Breast epithelium (tissue), 3 donors: ENCODE measurements around the gene VPS35L.
A peak's percentile ranks its signal among the peaks of the same experiment; 100 is the strongest.

Source experiments
- POLR2A ChIP-seq: fragments of 450-650 bp; IDR thresholded peaks from one replicate; pipeline ENCODE4 v1.6.1; 2016; ENCODE audit warnings: antibody characterized with exemption, mild to moderate bottlenecking, moderate library complexity
- TF ChIP-seq, protein P1 (sequence below), 3 donors: fragments of 450-650 bp; IDR thresholded peaks; one replicate each; pipeline ENCODE4 v1.5.1; 2016 to 2017; ENCODE audit warnings: antibody characterized with exemption in 3 of 3, mild to moderate bottlenecking in 3 of 3, moderate library complexity in 3 of 3

DNA sequence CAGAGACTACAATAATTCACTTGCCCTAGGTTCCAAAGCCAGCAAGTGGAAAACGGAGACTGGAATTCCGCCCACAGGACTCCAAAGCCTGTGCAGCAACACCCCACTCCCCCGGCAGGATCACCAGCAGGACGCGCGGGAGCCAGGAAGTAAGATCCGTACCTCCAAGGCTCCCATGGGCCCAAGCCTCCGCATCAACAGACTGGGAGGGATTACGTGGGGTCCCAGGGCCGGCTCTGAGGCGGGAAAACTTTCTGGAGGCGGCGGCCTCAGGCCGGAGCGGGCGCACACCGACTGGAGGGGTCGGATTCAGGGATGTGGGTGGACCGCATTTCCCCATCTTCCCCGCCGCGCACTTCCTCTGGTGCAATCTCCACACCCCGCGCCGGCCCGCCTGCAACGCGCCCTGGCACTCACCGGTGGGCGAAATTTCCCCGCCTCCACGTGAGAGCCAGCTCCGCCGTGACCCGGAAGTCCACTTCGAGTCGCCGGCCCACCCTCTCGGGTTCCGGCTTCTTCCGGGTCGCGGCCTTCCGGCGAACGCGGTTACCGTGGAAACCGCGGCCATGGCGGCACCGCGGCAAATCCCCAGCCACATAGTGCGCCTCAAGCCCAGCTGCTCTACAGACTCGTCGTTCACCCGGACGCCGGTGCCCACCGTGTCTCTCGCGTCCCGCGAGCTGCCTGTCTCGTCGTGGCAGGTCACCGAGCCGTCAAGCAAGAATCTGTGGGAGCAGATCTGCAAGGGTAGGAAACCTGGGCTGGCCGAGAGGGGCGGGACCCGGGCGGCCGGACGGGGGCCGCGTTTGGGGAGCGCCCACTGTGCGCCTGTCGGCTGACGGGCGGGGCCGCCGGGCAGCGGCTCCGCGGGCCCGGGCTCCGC is 162.5 kb downstream of the VPS35L start, which contains the start of the genes IQCK and KNOP1:
- TF ChIP-seq, protein P1, sequence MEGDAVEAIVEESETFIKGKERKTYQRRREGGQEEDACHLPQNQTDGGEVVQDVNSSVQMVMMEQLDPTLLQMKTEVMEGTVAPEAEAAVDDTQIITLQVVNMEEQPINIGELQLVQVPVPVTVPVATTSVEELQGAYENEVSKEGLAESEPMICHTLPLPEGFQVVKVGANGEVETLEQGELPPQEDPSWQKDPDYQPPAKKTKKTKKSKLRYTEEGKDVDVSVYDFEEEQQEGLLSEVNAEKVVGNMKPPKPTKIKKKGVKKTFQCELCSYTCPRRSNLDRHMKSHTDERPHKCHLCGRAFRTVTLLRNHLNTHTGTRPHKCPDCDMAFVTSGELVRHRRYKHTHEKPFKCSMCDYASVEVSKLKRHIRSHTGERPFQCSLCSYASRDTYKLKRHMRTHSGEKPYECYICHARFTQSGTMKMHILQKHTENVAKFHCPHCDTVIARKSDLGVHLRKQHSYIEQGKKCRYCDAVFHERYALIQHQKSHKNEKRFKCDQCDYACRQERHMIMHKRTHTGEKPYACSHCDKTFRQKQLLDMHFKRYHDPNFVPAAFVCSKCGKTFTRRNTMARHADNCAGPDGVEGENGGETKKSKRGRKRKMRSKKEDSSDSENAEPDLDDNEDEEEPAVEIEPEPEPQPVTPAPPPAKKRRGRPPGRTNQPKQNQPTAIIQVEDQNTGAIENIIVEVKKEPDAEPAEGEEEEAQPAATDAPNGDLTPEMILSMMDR (IDR thresholded peaks at IDR 0.05) = peak in 1 of 3 donors; percentile 34
- peak; percentile 15 for TF ChIP-seq POLR2A
